Measurements from ENCODE around the gene SYT7. TPM values are rescaled to one million over a fixed set of nuclear protein-coding genes. Genes with fewer than 3 reads are reported as not detected.

The SYT7 gene
- total RNA-seq, 1 donor from 2014 or later, result not detected

DNA sequence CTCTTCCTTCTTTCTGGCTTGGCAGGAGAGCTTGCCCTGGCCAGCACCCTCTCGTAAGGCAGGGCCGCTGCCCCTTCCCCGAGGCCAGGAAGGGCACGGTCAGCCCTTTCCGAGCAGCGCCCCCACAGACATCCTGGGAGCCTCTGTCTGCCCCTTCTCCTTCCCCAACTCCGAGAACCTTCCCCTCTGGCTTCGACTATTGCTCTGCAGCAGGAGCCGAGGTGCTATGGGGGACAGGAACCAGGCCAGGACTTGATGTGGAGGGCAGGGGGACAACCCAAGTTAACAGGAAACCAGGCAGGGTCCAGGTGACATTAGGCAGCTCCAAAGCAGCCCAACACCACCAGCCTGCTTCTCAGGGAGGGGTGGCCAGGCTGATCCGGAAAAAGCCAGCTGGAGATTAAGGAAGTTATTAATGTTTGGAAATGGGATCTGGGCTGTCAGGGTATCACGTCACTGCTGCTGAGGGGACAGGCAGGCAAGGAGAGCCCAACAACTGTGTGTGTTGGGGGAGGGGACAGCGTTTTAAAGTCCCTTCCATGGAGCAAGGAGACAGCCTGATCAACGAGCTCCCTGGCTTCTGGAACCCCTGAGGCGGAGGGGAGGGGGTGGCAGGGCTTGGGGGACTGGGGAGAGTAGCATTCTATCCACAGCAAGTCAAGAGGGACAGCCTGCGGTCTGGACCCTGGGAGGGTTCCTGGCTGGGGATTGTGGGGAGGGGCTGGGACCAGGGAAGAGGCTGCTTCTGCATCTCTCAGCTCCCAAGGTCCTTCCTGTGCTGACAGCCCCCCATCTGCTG is 27.3 kb downstream of the SYT7 start:
- ChIA-PET POLR2A (no interaction called here), CTCF (no interaction called here)
- peaks cover 53% of the 10 kb centered on the region for H3K27me3 Mint-ChIP-seq
- intact Hi-C loops (cut with micrococcal nuclease), result no loop called here
- no peaks in the 10 kb centered on the region for H3K9me3 Mint-ChIP-seq
- no peak overlapping the region for H3K4me3 Mint-ChIP-seq
- no peak for DNase-seq
- H3K36me3 Mint-ChIP-seq (ENCODE audit: low read depth), result no peaks in the 10 kb centered on the region
- no peak for ATAC-seq (ENCODE audit: low read depth)
- H3K27ac Mint-ChIP-seq, result no peak overlapping the region
- peaks cover 5% of the 10 kb centered on the region for H3K4me1 Mint-ChIP-seq
- TF ChIP-seq, protein P1, sequence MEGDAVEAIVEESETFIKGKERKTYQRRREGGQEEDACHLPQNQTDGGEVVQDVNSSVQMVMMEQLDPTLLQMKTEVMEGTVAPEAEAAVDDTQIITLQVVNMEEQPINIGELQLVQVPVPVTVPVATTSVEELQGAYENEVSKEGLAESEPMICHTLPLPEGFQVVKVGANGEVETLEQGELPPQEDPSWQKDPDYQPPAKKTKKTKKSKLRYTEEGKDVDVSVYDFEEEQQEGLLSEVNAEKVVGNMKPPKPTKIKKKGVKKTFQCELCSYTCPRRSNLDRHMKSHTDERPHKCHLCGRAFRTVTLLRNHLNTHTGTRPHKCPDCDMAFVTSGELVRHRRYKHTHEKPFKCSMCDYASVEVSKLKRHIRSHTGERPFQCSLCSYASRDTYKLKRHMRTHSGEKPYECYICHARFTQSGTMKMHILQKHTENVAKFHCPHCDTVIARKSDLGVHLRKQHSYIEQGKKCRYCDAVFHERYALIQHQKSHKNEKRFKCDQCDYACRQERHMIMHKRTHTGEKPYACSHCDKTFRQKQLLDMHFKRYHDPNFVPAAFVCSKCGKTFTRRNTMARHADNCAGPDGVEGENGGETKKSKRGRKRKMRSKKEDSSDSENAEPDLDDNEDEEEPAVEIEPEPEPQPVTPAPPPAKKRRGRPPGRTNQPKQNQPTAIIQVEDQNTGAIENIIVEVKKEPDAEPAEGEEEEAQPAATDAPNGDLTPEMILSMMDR (IDR thresholded peaks at IDR 0.05), result no peak

DNA sequence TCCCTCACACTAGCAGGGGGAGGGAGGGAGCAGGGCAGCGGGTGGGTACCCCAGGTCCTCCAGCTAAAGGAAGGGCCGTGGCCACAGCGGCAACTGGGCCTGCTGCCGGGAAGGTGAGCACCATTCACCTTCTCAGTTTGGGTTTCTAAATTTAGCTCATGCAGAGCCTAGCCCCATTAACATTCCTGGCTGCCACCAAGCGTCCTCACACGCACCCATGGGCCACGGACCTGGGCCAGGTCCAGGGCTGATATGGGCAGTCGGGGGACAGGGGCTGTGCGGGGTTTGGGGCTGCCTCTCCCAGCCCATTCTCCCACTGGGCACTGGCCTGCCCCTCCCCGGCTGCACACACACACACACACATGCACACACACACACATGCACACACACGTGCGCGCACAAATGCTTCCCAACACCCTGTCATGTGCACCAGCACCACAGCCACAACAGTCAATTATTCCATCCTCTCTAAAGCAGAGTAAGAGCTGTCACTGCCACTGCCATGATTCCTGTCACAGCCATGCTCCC is 28.7 kb downstream of the SYT7 start:
- H3K36me3 Mint-ChIP-seq (ENCODE audit: low read depth), result no peaks in the 10 kb centered on the region
- peaks cover 50% of the 10 kb centered on the region for H3K27me3 Mint-ChIP-seq
- no peak overlapping the region for H3K27ac Mint-ChIP-seq
- H3K9me3 Mint-ChIP-seq, result no peaks in the 10 kb centered on the region
- ATAC-seq (ENCODE audit: low read depth) (no peak), DNase-seq (no peak)
- ChIA-PET POLR2A (no interaction called here), CTCF (no interaction called here)
- H3K4me3 Mint-ChIP-seq, result no peak overlapping the region
- intact Hi-C loops (cut with micrococcal nuclease), result no loop called here
- H3K4me1 Mint-ChIP-seq, result peaks cover 5% of the 10 kb centered on the region
- TF ChIP-seq, protein P1 (IDR thresholded peaks at IDR 0.05), result no peak

DNA sequence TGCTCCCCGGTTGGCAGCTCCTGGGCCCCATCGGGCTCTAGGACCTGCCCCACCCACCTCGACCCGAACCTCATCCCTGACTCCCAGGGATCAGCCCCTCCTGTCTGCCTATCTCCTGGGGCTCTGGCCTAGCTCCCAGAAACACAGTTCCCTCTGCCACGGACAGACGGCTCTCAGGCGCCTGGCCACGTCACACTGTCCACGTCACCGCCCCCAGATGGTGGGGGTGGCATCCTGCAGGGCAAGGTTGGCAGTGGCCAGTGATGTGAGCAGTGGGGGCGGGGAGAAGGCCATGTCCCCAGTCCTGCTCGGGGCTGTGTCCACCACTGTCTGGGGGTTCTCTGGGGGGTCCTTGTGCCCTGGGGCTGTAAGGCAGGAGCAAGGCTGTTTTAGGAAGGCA is 29.2 kb downstream of the SYT7 start:
- CTCF ChIA-PET, result no interaction called here
- H3K27me3 Mint-ChIP-seq, result peaks cover 48% of the 10 kb centered on the region

GRCh38 chr11:61550665-61551227 is 30.1 kb downstream of the SYT7 start:
- ChIA-PET POLR2A (no interaction called here), CTCF (no interaction called here)
- TF ChIP-seq, protein P1 (IDR thresholded peaks at IDR 0.05), result no peak
- Mint-ChIP-seq H3K27me3 (peaks cover 39% of the 10 kb centered on the region), H3K27ac (no peak overlapping the region), H3K4me1 (peaks cover 5% of the 10 kb centered on the region), H3K4me3 (no peak overlapping the region), H3K9me3 (no peaks in the 10 kb centered on the region), H3K36me3 (ENCODE audit: low read depth) (no peaks in the 10 kb centered on the region)
- intact Hi-C loops (cut with micrococcal nuclease), result no loop called here
- DNase-seq (no peak), ATAC-seq (ENCODE audit: low read depth) (no peak)

More for the DNA sequence above, 29.2 kb downstream of the SYT7 start:
- POLR2A ChIA-PET, result no interaction called here
- ATAC-seq (ENCODE audit: low read depth) (no peak), DNase-seq (no peak)
- TF ChIP-seq, protein P1 (IDR thresholded peaks at IDR 0.05), result no peak
- H3K4me1 Mint-ChIP-seq, result peaks cover 5% of the 10 kb centered on the region
- intact Hi-C loops (cut with micrococcal nuclease), result no loop called here
- H3K4me3 Mint-ChIP-seq, result no peak overlapping the region
- H3K36me3 Mint-ChIP-seq (ENCODE audit: low read depth), result no peaks in the 10 kb centered on the region
- H3K27ac Mint-ChIP-seq, result no peak overlapping the region
- H3K9me3 Mint-ChIP-seq, result no peaks in the 10 kb centered on the region

DNA sequence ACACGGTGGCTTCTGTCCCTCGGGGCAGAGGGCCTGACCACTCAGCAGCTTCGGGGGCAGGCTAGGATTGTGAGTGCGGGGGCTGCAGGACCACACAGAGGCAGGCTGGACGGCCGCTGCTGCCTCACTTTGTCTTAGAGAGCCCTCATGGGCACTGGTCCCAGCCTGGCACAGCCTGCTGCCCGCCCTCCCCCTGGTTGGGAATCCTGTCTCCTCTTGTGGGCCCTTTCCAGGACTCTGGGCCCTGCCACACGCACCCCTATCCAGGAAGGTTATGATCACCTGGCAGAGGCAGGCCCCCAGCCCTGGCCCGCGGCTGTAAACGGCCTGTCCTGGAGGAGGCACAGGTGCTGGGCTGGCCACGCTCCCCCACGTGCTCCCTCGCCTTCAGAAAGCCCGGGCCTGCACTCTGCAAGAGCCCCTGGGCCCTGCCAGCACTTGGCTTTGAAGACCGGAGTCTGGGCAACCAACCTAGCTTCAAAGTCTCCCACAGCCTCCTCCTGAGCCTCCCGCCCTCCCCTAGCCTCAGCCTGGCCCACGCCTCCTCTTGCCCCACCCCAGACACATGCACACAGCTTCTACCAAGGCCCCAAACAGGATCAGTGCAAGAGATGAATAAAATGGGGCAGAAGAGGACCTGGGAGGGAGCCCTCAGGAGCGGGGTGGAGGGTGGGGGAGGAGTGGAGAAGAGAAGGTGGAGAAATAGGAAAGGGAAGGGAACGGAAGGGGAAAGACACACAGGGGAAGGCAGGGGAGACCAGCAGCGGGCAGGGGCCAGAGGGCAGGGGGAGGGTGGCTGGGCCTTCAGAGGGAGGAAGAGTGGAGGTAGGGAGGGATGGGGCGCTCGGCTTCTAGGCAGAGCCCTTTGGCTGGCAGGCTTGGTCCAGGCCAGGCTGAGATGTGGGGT is 31.0 kb downstream of the SYT7 start:
- Mint-ChIP-seq H3K4me1 (peaks cover 5% of the 10 kb centered on the region), H3K27ac (no peak overlapping the region), H3K36me3 (ENCODE audit: low read depth) (no peaks in the 10 kb centered on the region), H3K9me3 (no peaks in the 10 kb centered on the region), H3K27me3 (peaks cover 40% of the 10 kb centered on the region), H3K4me3 (no peak overlapping the region)
- ATAC-seq (ENCODE audit: low read depth) (no peak), DNase-seq (no peak)
- ChIA-PET POLR2A (no interaction called here), CTCF (no interaction called here)
- intact Hi-C loops (cut with micrococcal nuclease), result no loop called here
- TF ChIP-seq, protein P1 (IDR thresholded peaks at IDR 0.05), result no peak

Measured in activated B cell treated with CpG ODN at 0.5 μM for 24 hours (primary cell).